Kidney tubule cell (primary cell): ENCODE measurements around the gene DPP8.

ENCODE experiments used
- DNase-seq: peaks from one replicate; pipeline ENCODE4 v3.0.0-alpha.2; 2018; ENCODE audit warnings: low spot score

DPP8 gene

DNA sequence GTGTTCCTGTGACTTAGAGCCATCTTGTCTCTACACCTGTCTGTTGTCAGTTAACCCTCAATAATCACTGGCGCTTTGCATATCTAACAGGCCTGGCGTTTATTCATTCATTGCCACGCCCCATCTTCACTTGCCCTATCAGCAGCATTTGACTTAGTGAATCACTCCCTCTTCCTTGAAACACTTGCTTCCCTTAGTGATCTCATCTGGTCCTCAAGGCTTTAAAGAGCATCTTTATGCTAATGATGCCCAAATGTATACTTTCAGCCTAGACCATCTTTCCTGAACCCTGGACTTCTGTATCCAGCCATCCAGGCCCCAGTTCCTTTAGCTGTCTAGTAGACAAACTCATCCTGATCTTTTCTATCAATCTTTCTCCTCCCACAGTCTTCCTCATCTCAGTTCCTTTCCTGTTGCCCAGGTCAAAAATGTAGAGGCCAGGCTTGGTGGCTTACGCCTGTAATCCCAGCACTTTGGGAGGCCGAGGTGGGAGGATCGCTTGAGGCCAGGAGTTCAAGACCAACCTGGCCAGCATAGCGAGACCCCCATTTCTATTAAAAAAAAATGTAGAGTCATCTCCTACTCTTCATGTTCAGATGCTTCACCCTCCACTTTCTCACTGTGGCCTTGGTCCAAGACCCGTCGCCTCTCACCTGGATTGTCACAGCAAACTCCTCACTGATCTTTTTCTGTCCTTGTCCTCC is 93.4 kb downstream of the DPP8 start:
- DNase-seq, result peak; percentile 64

DNA sequence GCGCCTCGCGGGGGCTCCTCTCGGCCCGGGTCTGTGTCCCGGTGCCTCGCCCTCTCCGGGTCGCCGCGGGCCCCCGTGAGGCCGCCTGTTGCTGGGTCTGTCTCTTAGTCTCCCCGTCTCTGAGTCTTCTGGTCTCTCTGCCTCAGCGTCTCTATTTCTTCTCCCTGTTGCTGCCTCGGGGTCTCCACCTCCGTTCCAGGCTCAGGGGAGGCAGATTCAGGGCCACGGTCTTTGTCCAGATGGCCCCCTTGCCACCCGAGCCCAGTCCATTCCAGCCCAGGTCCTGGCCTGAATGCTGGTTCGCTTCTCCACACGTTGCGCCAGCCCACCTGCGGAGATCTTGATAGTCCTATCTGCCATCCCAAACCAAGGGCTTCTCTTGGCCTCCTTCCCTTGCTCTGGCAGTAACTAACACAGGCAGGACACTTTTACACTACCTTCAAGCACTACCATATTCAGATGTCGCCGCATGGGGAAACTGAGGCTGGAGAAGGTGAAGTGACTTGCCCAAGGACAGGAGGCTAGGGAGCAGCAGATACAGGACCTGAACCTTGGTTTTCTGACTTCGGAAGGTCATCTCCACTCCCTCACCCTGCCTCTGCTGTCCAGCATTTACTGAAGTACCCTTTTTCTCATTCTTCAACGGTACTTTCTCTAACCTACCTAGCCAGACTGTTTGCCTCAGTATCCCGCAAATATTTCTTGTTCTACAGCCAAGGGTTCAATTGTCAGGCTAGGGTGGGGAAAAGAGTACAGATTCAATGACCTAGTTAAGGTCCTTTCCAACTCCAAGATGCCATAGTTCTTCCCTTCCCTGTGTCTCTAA is 94.1 kb downstream of the DPP8 start:
- DNase-seq, result no peak

DNA sequence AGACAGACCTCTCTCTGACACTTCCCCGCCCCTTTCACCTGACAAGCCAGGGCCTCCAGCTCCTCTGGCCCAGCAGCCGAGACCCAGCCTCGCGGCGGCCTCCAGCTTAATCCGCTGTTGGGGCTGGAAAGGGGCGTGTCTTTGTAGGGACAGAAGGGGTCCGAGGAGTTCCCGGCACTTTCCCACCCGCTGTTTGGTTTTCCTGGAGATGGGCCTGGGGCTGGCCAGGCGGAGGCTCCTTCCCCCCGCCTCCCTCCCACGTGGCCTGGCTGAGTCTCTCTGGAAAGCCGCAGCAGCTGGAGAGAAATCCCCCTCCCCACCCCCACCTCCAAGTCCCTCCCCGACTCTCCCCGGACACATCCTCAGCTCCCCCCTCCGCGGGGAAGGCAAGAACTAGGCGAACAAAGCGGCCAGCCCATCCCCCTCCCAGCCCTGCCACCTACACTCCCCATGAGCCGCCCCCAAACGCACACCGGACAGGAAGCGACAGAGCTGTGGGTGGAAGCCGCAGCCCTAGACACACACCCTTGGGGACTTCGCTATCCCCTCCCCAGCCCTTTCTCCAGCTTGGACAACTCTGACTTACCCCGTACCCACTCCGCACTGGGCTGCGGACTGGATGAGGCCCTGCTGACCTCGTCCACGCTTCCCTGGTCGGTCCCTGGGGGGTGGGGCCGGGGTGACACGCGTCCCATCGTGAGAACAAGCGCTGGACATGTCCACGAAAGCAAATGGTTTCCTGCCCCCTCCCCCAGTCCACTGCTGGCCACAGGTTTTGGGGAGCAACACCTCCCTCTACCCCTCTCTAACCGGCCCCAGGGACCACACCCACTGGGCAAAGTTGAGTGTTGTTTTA is 95.9 kb downstream of the DPP8 start:
- DNase-seq, result peak; percentile 85

DNA sequence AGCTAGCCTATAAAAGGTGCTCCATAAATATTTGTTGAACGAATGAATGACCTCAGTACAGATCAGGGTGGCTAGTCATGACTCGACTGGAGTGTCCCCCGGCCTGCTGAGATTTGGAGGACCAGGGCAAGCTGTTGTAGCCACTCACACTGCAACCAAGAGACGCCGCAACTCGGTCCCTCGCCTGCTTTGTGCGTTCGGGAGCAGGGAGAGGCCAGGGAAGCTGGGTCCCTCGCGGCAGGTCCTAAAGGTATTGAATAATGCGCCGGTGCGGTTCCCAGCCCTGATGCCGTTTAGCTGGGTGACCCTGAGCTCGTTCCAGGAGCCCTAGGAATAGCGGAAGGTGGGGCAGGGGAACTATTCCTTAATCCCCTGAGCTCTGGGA is 96.5 kb downstream of the DPP8 start:
- no peak for DNase-seq

DNA sequence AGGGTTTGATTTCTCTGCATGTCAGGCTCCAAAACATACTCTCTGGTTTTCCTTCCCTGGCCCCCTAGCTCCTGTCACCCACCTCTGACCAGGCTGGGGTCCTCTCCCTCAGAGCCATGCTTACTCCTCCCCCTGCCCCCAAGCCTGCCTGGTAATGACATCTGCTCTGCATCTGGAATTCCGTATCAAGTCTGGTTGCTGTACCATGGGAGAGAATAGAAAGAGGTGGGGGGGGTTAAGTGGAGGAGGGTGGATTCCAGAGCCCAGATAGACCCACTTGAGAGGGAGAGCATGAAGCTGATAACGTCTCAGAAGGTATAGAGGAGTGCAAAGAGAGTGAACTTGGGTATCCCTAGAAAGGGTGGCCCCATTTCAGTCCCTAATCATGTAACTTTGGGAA is 98.9 kb downstream of the DPP8 start:
- no peak for DNase-seq

DNA sequence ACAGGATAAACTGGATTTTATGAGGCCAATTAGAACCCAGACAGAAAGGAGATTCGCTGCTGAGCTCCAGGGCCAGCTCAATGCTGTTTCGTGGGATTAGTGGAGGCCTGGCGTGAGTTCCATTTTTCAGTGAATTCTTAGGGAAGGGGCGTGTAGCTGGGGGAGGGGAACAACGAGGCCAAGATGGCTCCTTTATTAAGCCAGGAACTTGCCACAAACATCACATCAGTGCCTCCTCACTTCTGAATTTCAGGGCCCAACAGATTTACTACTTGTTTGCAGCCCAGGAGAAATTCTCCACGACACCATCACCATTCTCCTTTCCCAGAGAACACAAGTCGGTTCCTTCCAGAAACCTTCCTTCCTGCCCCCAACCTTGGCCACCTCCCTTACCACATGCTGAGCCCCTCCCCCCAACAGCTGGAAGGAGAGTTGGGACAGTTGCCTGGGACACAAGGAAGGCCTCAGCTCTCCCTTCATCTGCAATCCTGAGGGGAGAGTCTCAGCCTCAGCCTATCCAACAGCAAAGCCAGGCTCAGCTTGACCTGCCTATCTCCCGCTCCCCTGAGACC is 100.6 kb downstream of the DPP8 start:
- DNase-seq, result peak; percentile 20

DNA sequence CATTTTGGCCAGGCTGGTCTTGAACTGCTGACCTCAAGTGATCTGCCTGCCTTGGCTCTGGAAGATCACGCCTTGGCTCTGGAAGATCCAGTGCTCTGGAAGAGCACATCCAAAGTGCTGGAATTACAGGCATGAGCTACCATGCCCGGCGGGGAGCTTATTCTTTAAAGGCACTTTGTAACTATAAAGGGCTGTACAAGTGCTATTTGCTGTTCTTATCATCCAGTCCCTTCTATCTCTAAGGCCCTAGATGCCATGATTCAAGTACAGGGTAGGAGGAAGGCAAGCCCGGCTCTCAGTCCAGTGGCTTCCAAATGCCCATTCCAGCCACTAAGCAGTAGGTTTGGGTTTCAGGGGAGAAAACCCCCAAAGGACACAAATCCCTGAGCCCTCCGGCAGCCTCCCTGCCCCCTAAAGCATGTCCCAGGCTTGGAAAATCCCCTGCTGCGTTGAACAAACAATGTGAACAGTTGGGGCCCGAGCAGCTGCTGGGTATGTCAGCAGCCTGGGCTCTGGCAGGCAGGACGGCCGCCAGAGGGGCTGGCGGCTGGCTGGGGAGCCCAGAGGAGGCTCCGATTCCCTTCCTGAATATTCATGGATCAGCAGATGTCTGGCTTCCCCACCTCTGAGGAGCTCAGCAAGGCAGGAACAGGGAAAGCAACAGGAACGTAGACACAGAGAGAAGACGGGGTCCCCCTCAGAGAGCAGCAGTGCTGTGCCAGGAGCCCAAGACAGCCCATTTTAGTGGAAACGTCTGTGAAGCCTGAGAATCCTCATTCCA is 102.5 kb downstream of the DPP8 start:
- peak; percentile 55 for DNase-seq

DNA sequence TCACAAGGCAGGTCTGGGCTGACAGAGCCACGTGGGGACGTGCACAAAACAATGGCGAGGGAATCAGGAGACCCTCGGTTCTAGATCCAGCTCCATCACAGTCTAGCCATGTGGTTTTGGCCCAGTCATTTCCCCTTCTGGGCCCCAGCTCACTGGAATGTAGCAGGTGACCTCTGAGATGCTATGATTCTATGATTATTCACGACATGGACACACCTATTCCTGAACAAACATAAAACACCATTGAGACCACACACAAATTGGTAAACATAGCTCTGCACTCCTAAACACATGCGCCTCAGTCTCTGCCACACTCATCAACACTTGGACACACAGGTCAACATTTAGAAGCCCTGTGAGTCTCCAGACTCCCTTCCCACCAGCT is 103.7 kb downstream of the DPP8 start:
- DNase-seq, result peak; percentile 79

DNA sequence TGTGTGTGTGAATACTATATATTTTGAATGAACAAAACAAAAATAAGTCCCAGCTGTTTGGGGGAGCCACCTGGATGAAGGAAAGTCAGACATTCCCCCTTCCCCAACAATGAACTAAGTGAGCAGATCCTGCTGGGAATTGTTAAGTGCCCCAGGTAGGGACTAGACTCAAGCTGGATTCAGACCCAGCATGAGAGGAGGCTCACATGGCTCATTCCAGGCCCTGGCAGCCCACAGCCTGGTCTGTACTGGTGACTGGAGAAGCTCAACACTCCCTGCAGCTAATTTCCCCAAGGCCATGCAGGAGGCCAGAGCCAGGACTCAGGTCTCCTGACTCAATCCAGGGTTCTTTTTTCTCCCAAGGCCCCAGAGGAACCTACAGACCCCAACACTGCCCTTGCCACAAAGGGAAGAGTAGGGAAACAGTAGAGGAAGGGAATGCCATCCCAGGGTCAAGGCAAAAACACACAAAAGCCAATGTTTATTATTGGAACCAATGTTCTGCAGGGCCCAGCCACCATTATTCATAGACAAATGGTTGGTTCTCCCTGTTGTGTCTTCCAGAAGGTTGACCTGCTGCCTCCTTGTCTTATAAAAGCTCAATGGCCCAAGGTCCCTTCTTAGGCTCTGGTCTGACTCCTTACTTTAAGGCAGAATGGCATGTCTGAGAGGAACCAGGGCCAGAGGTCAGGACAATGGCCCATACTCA is 104.3 kb downstream of the DPP8 start:
- DNase-seq, result no peak

DNA sequence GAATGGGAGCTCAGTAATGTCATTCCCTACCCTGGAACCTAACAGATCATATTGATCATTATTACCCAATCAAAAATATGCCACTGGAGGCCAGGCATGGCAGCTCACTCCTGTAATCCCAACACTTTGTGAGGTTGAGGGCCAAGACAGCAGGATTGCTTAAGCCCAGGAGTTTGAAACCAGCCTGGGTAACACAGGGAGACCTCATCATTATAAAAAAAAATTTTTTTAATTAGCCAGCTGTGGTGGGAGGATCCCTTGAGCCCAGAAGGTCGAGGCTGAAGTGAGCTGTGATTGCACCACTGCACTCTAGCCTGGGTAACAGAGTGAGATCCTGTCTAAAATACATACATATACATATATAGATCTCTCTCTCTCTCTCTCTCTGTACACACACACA is 104.9 kb downstream of the DPP8 start:
- no peak for DNase-seq

DNA sequence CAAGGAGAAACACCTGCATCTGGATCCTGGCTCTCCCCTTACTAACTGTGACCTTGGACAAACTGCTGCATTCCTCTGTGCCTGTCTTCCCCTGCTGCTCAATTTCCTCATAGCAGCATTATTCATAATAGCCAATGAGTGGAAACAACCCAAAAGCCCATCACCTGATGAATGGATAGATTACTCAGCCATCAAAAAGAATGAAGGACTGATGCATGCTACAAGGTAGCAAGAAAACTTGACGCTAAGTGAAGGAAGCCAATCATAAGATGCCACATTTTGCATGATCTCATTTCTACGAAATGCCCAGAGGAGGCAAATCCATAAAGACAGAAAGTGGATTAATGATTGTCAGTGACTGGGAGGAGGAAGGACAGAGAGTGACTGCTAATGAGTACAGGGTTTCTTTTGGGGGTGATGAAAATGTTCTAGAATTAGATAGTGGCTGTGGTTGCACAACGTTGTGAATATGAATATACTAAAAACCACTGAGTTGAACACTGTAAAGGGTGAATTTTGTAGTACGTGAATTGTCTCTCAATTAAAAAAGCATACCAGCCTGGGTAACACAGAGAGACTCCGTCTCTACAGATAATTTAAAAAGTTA is 105.9 kb downstream of the DPP8 start:
- DNase-seq, result peak; percentile 99

DNA sequence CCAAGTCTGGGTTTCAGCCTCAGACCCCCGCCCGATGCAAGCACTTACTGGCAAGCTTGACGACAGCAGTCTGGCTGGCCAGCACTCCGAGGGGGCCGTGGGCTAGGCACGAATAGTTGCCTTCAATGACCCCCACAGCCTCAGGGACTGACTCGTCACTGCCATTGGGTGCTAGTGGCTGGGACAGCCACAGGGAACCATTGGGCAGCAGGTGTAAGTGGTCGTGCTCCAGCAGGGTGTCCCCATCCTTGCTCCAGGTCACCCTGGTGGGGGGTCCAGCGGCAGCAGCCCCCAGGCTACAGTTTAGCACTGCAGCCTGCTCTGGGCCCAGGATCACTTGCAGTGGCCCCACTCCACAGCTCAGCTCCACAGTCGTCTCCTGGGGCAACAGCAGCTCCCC is 106.5 kb downstream of the DPP8 start:
- DNase-seq, result no peak

DNA sequence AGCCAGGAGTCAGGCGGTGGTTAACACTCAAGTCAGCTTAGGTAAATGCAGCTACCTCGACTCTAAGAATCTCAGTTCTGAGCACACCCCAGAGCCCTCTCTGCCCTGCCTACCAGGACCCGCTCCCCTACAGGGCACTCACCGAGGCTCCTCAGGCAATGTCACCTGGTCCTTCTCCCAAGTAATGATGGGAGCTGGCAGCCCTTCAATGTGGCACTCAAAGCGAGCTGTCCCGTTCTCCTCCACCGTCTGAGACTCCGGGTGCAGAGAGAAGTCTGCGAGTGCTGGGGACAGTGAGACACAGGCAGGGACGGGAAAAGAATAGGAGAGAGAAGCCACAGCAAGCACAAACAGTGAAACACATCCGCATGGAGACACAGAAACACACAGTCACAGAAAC is 107.5 kb downstream of the DPP8 start:
- no peak for DNase-seq

DNA sequence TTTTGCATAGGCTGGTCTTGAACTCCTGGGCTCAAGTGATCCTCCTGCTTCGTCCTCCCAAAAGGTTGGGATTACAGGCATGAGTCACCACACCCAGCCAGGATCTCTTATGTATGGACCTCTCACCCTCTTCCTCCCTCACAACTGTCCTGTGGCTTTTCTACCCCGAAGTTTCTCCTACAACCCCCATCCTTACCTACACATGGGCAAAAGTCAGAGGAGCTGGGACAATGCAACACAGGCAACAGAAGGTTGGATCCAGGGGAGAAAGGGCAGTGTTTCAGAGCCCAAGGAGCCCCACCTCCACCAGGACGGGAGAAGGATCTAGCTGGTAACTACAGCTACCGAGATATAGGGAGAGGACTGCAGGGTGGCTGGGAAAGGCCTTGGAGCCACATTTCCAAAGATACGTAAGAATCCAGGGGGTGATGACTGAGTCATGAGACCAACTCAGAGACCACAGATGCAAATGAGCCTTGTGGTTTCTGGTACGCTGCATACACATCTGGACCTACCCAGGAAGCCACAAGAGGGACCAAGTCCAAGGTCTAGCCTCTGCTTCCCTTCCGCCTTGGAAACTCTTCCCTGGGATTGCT is 108.4 kb downstream of the DPP8 start:
- DNase-seq, result peak; percentile 99

DNA sequence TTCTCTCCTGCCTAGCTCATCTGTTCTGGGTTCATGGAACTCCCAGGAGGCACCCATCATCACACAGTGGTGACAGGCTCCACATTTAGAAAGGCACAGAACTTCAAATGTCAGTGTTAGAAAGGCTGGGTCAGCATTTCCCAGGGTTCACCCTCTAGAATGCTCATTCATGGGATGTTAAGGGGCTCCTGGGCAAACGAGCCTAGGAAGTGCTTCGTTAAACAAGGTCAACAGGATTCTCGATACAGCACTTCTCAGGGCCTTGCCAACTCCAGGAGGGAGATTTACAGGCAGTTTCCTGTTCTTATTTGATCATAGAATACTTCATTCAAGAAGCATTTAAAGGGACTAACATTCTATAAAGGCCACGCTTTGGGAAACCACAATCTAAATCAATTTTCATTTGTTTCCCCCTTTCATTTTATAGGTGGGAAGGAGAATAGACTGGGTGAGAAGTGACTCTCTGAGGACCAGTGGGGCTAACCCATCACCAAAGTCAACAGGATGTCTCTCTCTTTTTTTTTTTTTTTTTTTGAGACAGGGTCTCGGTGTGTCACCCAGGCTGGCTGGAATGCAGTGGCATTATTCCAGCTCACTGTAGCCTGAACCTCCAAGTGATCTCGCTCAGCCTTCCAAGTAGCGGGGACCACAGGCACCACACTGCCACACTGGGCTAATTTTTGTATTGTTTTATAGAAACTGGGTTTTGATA is 109.0 kb downstream of the DPP8 start:
- peak; percentile 87 for DNase-seq

DNA sequence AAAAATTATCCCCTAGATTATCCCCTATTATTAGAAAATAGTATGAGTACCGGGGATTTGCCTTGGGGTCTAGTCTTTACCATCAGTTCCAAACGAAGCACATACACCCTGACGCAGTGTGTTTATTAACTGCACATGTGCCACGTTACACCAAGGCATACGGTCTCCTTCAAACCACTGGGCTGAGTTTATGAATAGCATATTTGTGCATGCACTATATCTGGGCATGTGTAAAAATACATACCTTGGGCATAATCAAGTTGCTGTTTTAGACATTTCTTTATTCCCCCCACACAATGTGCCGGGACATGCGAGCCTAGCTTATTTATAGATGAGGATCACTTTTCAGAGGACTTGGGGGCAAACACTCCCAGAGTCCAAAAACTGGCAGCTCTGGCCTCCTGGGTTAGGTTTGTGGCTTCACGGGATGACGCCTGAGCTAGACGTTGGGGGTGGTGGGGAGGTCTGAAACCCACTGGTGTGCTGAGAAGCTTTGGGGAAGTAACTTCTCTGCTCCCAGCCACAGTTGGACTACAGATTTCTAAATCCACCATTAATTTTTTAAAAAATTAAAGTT is 111.0 kb downstream of the DPP8 start:
- no peak for DNase-seq

DNA sequence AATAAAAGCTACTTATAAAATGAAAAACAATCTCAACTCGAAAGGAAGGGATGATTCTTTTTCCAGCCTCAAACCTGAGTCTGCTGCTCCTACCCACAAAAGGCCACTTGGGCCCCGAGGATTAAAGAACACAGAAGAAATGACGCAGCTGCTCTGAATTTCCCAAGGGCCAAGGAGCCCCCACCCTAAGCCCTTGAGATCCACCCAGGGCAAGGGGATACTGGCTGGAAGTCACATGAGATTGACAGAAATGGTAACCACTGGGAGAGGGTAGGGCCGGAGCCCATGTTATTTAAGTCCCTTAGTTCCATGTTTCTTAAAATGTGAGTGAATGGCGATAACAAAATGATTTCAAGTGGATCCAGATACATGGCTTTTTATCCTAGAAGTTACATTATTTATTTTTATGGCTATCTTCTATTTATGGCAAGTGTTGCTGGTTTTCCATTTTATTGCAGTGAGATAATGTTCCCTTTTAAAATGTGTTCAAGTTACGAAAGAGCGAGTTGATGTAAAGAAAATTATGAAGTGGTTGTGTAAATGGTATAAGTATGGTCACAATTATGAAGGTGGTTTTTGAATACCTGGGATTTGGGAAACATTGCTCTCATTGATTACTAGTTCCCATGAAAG is 111.6 kb downstream of the DPP8 start:
- DNase-seq, result no peak

DNA sequence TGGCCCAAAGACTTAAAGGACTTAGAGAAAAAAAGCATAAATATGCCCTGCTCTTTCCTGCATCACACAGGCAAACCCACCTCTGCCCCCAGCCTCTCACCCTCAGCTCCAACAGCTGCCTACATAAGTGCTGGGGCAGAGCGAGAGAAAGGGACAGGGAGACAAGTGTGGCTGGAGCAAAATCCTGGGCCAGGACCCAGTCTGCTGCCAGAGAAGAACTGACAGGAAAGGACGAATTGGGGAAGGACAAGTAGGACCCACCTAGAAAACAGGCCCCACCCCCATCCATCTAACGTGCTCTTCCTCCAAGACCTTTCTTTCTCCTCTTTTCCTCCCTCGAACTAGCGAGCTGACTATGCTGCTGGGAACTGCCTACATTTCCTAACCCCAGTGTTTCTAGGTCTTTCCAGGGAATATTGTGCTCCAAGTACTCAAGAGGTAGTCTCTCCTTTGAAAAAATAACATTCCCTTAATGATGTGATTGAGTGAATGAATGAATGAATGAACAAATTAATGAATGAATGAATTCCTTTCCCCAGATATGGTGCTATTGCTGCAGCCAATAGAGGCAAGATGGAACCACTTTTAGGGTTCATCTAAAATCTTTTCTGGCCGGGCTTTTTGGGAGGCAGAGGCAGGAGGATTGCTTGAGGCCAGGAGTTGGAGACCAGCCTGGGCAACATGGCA is 113.2 kb downstream of the DPP8 start:
- DNase-seq, result no peak
